IPS DF 6.9 (cell line): ENCODE measurements around the gene ASH1L.
"Not testable (repeated sequence)": the region's sequence is repeated elsewhere in the genome, so short reads cannot be mapped to it uniquely, and the experiment has no call there.

Experiments used
- DNase-seq: peaks from one replicate; pipeline ENCODE4 v3.0.0-alpha.2; 2013; ENCODE audit warnings: low read depth, low spot score
- H3K27ac ChIP-seq: one replicate; pipeline ENCODE4 v1.5.1; 2013; ENCODE audit warnings: low read length, control low read depth
- H3K27me3 ChIP-seq: 2 replicates; pipeline ENCODE4 v1.6.1; 2013; ENCODE audit warnings: mild to moderate bottlenecking, low read length; ENCODE audit not compliant: control insufficient read depth, insufficient read depth
- H3K36me3 ChIP-seq: 2 replicates; pipeline ENCODE4 v1.6.1; 2013; ENCODE audit warnings: low read length; ENCODE audit not compliant: control insufficient read depth, insufficient read depth
- H3K4me1 ChIP-seq: 2 replicates; pipeline ENCODE4 v1.6.1; 2013; ENCODE audit warnings: low read length; ENCODE audit not compliant: control insufficient read depth, insufficient read depth
- H3K4me3 ChIP-seq: 2 replicates; pipeline ENCODE4 v1.5.1; 2013; ENCODE audit warnings: mild to moderate bottlenecking, low read length
- H3K9me3 ChIP-seq: 2 replicates; pipeline ENCODE4 v1.6.1; 2013; ENCODE audit warnings: low read length, inconsistent platforms; ENCODE audit not compliant: control insufficient read depth, insufficient read depth
- WGBS: extraction: QIAGEN DNeasy Blood & Tissue Kit; methylation state at CpG from one replicate; pipeline ENCODE4 v1.1.7; 2013; ENCODE audit warnings: mixed read lengths, missing lambda C conversion rate; ENCODE audit not compliant: insufficient read length, insufficient coverage; 5-methylcytosine and 5-hydroxymethylcytosine counted together

Gene ASH1L

DNA sequence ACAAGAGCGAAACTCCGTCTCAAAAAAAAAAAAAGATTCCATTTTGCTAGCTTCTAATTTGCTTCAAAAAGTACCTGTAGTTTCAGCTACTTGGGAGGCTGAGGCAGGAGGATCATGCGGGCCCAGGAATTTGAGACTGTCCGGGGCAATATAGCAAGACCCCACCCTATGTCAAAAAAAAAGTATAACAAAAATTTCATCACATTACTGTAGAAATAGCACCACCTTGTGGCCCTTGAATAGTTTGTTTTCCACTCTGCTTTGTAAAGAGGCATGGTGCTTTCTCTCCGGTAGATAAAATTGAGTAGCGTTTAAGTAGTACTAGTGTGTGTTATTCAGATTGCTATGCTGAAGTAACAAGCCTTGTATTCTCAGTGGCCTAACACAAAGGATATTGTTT, 29.2 kb upstream of the ASH1L start:
- no CpG with 5 or more reads among the region's 6 CpGs for WGBS
- Histone ChIP-seq H3K4me3 (no peak overlapping the region), H3K27me3 (no peaks in the 10 kb centered on the region), H3K27ac (no peak overlapping the region), H3K9me3 (no peaks in the 10 kb centered on the region), H3K36me3 (no peaks in the 10 kb centered on the region), H3K4me1 (no peaks in the 10 kb centered on the region)
- peak; percentile 48 for DNase-seq

DNA sequence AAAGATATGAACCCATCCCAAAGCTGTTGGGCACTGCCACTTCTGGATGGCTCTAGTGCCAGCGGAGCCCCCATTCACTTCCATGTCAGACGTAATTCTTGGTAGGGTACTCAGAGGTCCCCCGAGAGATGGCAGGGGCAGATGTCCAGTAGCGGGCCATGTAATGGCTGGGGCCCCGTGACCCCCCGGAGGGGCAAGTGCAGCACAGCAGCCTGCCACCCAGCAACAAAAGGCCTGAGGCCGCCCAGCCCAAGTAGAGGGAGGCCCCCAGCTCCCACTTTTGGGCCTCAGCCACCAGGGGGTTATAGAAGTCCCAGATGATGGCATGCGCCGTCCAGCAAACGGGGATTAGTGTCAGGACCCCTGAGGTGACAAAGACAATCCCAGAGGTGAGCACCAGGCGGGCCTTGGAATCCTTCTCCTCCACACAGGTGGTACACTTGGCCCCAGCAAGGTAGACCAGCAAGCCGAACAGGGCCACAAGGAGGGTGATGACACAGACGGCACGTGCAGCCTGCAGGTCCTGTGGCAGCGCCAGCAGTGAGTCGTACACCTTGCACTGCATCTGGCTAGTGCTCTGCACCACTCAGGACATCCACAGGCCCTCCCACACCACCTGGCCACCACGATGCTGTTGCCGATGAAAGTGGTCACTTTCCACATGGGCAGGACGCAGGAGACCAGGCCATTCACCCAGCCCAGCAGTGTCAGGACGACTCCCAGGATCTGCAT, 28.1 kb upstream of the ASH1L start:
- H3K4me3 ChIP-seq, H3K9me3 ChIP-seq, H3K27ac ChIP-seq, H3K4me1 ChIP-seq, DNase-seq, H3K27me3 ChIP-seq, H3K36me3 ChIP-seq: not testable (repeated sequence)
- WGBS, result no CpG with 5 or more reads among the region's 20 CpGs

DNA sequence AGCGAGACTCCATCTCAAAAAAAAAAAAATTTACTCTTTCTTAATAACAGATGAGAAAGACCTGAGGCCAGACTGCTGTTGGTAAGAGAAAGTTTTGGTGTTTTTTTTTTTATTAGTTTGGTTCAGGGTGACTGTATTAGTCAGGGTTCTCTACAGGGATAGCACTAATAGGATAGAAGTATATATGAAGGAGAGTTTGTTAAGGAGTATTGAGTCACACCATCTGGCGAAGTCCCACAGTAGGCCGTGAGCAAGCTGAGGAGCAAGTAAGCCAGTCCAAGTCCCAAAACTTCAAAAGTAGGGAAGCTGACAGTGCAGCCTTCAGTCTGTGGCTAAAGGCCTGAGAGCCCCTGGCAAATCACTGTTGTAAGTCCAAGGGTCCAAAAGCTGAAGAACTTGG, 26.7 kb upstream of the ASH1L start:
- not testable (repeated sequence) for H3K9me3 ChIP-seq, H3K27me3 ChIP-seq, DNase-seq, H3K36me3 ChIP-seq, H3K4me3 ChIP-seq, H3K4me1 ChIP-seq, H3K27ac ChIP-seq
- no CpG with 5 or more reads among the region's 3 CpGs for WGBS

DNA sequence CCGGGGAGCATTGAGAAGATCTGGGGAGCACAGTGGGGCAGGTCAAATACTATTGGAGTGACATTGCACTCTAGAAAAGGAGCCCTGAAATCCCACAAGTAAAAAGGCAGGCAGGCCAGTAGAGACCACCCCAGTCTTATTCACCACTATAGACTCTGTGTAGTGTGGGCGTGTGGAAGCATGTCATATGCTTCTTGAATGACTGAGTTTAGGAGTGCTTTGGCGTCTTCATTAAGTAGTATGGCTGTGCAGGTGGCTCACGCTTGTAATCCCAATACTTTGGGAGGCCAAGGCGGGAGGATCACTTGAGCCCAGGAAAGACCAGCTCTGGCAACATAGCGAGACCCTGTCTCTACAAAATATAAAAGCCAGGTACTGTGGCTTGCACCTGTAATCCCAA, 21.2 kb upstream of the ASH1L start:
- not testable (repeated sequence) for H3K27me3 ChIP-seq, H3K4me1 ChIP-seq, H3K27ac ChIP-seq, H3K36me3 ChIP-seq, DNase-seq, H3K4me3 ChIP-seq, H3K9me3 ChIP-seq
- no CpG with 5 or more reads among the region's 6 CpGs for WGBS

DNA sequence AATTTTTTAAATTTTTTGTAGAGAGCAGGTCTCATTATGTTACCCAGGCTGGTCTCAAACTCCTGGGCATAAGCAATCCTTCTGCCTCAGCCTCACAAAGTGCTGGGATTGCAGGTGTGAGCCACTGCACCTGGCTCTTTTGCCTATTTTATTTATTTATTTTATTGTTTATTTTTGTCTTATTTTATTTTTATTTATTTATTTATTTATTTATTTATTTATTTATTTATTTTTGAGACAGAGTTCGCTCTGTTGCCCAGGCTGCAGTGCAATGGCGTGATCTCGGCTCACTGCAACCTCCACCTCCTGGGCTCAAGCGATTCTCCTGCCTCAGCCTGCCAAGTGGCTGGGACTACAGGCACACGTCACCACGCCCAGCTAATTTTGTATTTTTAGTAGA, 13.0 kb upstream of the ASH1L start:
- H3K9me3 ChIP-seq, DNase-seq, H3K4me3 ChIP-seq, H3K27ac ChIP-seq, H3K27me3 ChIP-seq, H3K36me3 ChIP-seq, H3K4me1 ChIP-seq: not testable (repeated sequence)
- WGBS, result no CpG with 5 or more reads among the region's 6 CpGs

DNA sequence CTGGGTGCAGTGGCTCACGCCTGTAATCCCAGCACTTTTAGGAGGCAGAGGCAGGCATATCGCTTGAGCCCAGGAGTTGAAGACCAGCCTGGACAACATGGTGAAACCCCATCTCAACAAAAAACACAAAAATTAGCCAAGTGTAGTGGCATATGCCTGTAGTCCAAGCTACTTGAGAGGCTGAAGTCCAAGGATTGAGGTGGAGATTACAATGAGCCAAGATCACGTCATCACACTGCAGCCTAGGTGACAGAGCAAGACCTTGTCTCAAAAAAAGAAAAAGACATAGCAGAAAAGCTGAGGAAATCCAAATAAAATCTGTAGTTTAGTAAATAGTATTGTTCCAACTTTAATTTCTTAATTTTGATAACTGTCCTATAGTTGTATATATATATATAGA, 11.5 kb upstream of the ASH1L start:
- no peak for DNase-seq
- Histone ChIP-seq H3K4me3 (no peak overlapping the region), H3K4me1 (no peaks in the 10 kb centered on the region), H3K36me3 (no peaks in the 10 kb centered on the region), H3K27ac (no peak overlapping the region), H3K9me3 (no peaks in the 10 kb centered on the region), H3K27me3 (no peaks in the 10 kb centered on the region)
- WGBS, result no CpG with 5 or more reads among the region's 3 CpGs

DNA sequence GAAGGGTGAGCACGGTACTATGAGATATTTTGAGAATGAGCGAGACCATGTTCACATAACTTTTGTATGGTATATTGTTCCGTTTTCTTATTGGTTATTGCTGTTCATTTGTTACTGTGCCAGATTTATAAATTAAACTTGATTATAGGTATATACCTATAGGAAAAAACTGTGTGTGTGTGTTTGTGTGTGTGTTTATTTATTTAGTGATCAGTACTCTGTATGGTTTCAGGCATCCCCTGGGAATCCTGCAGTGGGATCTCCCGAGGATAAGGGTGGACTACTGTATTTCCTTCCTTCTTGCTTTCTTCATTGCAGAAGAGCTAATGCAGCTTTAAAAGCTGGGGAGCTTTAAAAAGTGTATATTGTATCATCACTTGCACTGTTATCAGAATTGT, 8.0 kb upstream of the ASH1L start:
- whole genome bisulfite sequencing, result no CpG with 5 or more reads among the region's 4 CpGs
- H3K27me3 ChIP-seq, result no peaks in the 10 kb centered on the region
- no peaks in the 10 kb centered on the region for H3K9me3 ChIP-seq
- H3K4me1 ChIP-seq, result no peaks in the 10 kb centered on the region
- no peak overlapping the region for H3K4me3 ChIP-seq
- no peaks in the 10 kb centered on the region for H3K36me3 ChIP-seq
- H3K27ac ChIP-seq, result no peak overlapping the region
- no peak for DNase-seq

DNA sequence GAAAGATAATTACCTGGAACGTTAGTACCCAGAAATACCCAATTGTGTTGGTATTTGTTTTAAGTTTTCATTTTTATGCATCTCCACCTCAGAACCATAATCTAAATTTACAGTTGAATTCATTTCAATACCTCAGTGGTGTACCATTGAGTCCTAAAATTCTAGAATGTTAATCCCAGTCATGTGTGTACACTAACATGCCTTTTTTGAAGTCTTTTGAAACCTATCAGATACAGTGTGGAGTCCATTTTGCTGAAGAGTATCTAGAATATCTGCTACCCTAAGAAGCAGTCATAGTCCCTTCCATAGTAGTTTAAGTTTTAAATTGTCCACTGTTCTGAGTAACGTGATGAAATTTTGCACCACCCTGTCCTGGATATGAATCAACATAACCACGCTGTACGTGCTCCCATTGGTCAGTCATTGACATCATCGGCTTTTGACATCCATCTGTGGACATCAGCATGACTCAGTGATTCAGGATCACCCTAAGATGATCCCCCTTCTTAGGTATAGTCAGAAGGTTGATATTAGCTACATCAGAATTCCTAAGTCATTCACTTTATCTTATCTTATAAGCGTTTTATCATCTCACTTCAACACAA, 7.5 kb upstream of the ASH1L start:
- H3K27ac ChIP-seq, result no peak overlapping the region
- H3K27me3 ChIP-seq, result no peaks in the 10 kb centered on the region
- H3K4me1 ChIP-seq, result no peaks in the 10 kb centered on the region
- no peaks in the 10 kb centered on the region for H3K36me3 ChIP-seq
- WGBS, result no CpG with 5 or more reads among the region's 6 CpGs
- no peaks in the 10 kb centered on the region for H3K9me3 ChIP-seq
- no peak overlapping the region for H3K4me3 ChIP-seq
- no peak for DNase-seq

DNA sequence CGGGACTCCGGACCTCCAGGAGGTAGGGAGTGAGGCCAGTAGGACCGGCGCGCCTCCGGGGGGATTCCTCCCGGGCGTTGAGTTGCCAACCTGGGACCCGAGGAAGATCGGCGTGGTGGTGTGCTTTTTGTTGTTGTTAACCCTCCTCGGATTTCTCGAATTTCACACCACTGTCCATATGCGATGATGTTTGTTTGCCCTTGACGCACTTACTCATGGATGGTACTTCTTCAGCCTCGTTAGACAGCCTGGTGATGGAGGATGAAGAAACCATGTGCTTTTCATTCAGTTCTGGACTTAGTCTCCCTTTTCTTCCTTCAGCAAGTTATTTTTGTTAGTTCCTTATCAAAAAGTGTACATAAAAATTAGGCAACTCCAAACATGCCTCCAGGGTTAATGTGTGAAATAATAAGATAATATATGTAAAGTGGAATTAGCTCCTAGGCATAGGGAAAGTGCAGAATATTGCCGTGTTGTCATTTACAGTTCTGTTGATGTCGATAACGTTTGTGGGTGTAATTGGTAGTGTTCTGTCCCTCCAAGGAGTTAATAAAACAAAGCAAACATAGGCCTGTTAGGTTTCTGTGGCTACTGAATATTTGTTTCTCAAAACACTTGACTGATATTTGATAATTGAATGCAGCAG, 897 bp upstream of the ASH1L start:
- not testable (repeated sequence) for H3K36me3 ChIP-seq, H3K27ac ChIP-seq, H3K27me3 ChIP-seq, H3K4me1 ChIP-seq, DNase-seq, H3K9me3 ChIP-seq
- peak overlapping the region; percentile 56 for H3K4me3 ChIP-seq
- no CpG with 5 or more reads among the region's 19 CpGs for WGBS

DNA sequence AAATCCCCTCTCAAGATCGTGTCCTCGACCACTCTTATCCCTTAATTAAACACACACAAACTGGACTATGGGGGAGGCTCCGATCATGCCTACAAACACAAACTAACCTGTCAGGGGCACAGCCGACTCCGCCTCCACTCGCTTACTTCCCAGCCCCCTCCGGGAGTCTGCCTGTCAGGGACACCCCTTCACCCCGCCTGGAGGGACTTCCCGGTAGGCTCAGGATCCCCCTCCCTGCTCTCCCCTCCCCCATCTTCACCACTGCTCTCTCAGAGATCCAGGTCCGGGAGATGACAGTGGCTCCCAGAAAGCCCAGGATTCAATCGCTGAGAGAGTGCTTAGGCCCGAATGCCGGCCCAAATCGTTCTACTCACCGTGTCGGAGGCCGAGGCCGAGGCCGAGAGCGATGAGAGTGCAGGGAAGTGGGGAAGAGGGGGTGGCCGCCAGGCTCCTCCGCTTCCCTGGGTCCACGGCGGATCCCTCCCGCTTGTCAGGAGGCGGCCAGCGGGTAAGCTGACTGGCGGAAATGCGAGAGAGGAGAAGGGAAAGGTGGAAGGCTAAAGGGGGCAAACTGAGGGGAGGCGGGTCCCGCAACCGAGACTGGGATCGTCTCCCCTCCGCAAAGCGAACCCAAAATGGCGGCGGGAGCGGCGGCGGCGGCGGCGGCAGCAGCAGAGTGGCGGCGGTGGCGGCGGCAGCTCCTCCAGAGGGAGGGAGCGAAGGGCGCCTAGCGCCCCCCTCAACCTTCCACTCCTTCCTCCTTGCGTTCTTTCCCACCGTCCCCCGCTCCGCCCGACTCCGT, 623 bp downstream of the ASH1L start:
- DNase-seq, H3K4me1 ChIP-seq, H3K27me3 ChIP-seq, H3K36me3 ChIP-seq, H3K27ac ChIP-seq, H3K9me3 ChIP-seq: not testable (repeated sequence)
- WGBS, result no CpG with 5 or more reads among the region's 56 CpGs
- H3K4me3 ChIP-seq, result peak overlapping the region; percentile 56; the same call in 1 of the 2 replicates
